Endothelial cell of umbilical vein (primary cell): Measurements from ENCODE around the gene RENBP.

Experiments used
- CTCF ChIP-seq, 2 donors: IDR thresholded peaks; 1 replicate in 1 of 2; 2 replicates in 1 of 2; pipeline ENCODE4 v1.5.1; 2011; ENCODE audit warnings: low read length in 2 of 2, mild to moderate bottlenecking in 2 of 2, moderate library complexity in 2 of 2, control low read depth in 1 of 2, inconsistent platforms in 1 of 2, low read depth in 1 of 2; ENCODE audit not compliant: insufficient read depth in 1 of 2; ENCODE audit errors: extremely low read depth in 1 of 2
- EZH2 ChIP-seq: IDR thresholded peaks from 2 replicates; pipeline ENCODE4 v1.6.1; 2012; ENCODE audit warnings: borderline replicate concordance, low read depth, mild to moderate bottlenecking, moderate library complexity, low read length, inconsistent platforms; ENCODE audit not compliant: severe bottlenecking
- GATA2 ChIP-seq: IDR thresholded peaks from 2 replicates; pipeline ENCODE4 v1.7.0; 2011; ENCODE audit warnings: low read depth, mild to moderate bottlenecking, moderate library complexity, mixed read lengths, low read length; ENCODE audit not compliant: insufficient read length, insufficient read depth
- MAX ChIP-seq: IDR thresholded peaks from 2 replicates; pipeline ENCODE4 v1.6.1; 2011; ENCODE audit not compliant: insufficient read depth, insufficient read length
- MYC ChIP-seq: IDR thresholded peaks from one replicate; pipeline ENCODE4 v1.6.1; 2011; ENCODE audit warnings: mild to moderate bottlenecking, low read depth, low read length
- POLR2A ChIP-seq: IDR thresholded peaks from 2 replicates; pipeline ENCODE4 v1.6.1; 2012; ENCODE audit warnings: low read depth, mild to moderate bottlenecking, control low read depth, low read length
- POLR2AphosphoS5 ChIP-seq: IDR thresholded peaks from 2 replicates; pipeline ENCODE4 v1.6.1; 2012; ENCODE audit warnings: low read depth, mild to moderate bottlenecking, control low read depth, low read length, moderate library complexity; ENCODE audit not compliant: insufficient read depth

GRCh38 chrX:153948002-153948466 is 3.6 kb upstream of the RENBP start:
- TF ChIP-seq POLR2AphosphoS5 (no peak), CTCF (IDR thresholded peaks at IDR 0.05; ENCODE audit: extremely low read depth in 1 of 2, insufficient read depth in 1 of 2, low read depth in 1 of 2, low read length in 2 of 2) (no peak), POLR2A (no peak), MAX (no peak), MYC (no peak), EZH2 (no peak), GATA2 (no peak)
